ENCODE measurements around the gene CHTF18. TPM values are rescaled to one million over a fixed set of nuclear protein-coding genes. Genes with fewer than 3 reads are reported as not detected.

The CHTF18 gene
- total RNA-seq, 1 experiment from 2014 or later = 102 TPM

GRCh38 chr16:822909-823297, 34.5 kb downstream of the CHTF18 start:
- Histone ChIP-seq H3K27me3 (replicated peaks; ENCODE audit: control insufficient read depth, insufficient read depth, low read length) (no peaks in the 10 kb centered on the region), H3K4me3 (ENCODE audit: low read depth, low read length) (no peak overlapping the region), H3K36me3 (ENCODE audit: control insufficient read depth, insufficient read depth, low read length) (no peaks in the 10 kb centered on the region), H3K9me3 (no peaks in the 10 kb centered on the region), H3K4me1 (no peaks in the 10 kb centered on the region)
- H3K27ac Mint-ChIP-seq (ENCODE audit: unreplicated experiment) = no peak overlapping the region
- ChIA-PET POLR2A (no interaction called here), CTCF (no interaction called here)
- TF ChIP-seq, protein P1, sequence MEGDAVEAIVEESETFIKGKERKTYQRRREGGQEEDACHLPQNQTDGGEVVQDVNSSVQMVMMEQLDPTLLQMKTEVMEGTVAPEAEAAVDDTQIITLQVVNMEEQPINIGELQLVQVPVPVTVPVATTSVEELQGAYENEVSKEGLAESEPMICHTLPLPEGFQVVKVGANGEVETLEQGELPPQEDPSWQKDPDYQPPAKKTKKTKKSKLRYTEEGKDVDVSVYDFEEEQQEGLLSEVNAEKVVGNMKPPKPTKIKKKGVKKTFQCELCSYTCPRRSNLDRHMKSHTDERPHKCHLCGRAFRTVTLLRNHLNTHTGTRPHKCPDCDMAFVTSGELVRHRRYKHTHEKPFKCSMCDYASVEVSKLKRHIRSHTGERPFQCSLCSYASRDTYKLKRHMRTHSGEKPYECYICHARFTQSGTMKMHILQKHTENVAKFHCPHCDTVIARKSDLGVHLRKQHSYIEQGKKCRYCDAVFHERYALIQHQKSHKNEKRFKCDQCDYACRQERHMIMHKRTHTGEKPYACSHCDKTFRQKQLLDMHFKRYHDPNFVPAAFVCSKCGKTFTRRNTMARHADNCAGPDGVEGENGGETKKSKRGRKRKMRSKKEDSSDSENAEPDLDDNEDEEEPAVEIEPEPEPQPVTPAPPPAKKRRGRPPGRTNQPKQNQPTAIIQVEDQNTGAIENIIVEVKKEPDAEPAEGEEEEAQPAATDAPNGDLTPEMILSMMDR (IDR thresholded peaks at IDR 0.05; ENCODE audit: insufficient read depth in 1 of 2, low read depth in 1 of 2, low read length in 1 of 2, severe bottlenecking in 1 of 2, unreplicated experiment in 1 of 2) = no peak
- DNase-seq = no peak
- BruUV-seq (replicated peaks) = no TSS peak
- H3K4me3 Mint-ChIP-seq (ENCODE audit: unreplicated experiment) = no peak overlapping the region
- H3K36me3 Mint-ChIP-seq (ENCODE audit: insufficient read depth, unreplicated experiment) = no peaks in the 10 kb centered on the region
- intact Hi-C loops (cut with micrococcal nuclease; ENCODE audit: unreplicated experiment) = no loop called here
- no peaks in the 10 kb centered on the region for H3K4me1 Mint-ChIP-seq (ENCODE audit: low read depth, unreplicated experiment)
- no peaks in the 10 kb centered on the region for H3K27me3 Mint-ChIP-seq (ENCODE audit: insufficient read depth, unreplicated experiment)
- no peaks in the 10 kb centered on the region for H3K9me3 Mint-ChIP-seq (ENCODE audit: unreplicated experiment)

DNA sequence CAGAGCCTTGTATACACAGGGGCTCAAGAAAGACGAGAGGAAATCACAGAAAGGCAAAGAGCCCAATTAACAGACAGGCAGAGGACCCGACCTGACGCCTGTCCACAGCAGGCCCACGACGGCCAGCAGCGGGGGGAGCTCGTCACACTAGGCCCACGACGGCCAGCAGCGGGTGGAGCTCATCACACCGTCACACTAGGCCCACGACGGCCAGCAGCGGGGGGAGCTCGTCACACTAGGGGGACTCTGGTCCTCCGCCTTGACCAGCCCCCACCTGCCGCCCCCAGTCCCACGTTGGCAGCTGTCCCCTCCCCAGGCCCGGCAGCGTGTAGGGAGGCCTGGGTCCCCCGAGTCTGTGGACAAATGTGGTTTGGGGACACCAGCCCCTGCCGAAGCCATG, 35.8 kb downstream of the CHTF18 start:
- H3K4me3 Mint-ChIP-seq (ENCODE audit: unreplicated experiment) = no peak overlapping the region
- BruUV-seq (replicated peaks) = no TSS peak
- no peak for DNase-seq
- H3K36me3 ChIP-seq (ENCODE audit: control insufficient read depth, insufficient read depth, low read length) = no peaks in the 10 kb centered on the region
- no peaks in the 10 kb centered on the region for H3K27me3 ChIP-seq (replicated peaks; ENCODE audit: control insufficient read depth, insufficient read depth, low read length)
- H3K27ac Mint-ChIP-seq (ENCODE audit: unreplicated experiment) = no peak overlapping the region
- TF ChIP-seq, protein P1 (IDR thresholded peaks at IDR 0.05; ENCODE audit: insufficient read depth in 1 of 2, low read depth in 1 of 2, low read length in 1 of 2, severe bottlenecking in 1 of 2, unreplicated experiment in 1 of 2) = no peak
- no peaks in the 10 kb centered on the region for H3K4me1 ChIP-seq
- H3K36me3 Mint-ChIP-seq (ENCODE audit: insufficient read depth, unreplicated experiment) = no peaks in the 10 kb centered on the region
- H3K9me3 Mint-ChIP-seq (ENCODE audit: unreplicated experiment) = no peaks in the 10 kb centered on the region
- no peak overlapping the region for H3K4me3 ChIP-seq (ENCODE audit: low read depth, low read length)
- intact Hi-C loops (cut with micrococcal nuclease; ENCODE audit: unreplicated experiment) = no loop called here
- H3K4me1 Mint-ChIP-seq (ENCODE audit: low read depth, unreplicated experiment) = no peaks in the 10 kb centered on the region
- no peaks in the 10 kb centered on the region for H3K27me3 Mint-ChIP-seq (ENCODE audit: insufficient read depth, unreplicated experiment)
- no peaks in the 10 kb centered on the region for H3K9me3 ChIP-seq
- ChIA-PET POLR2A (no interaction called here), CTCF (no interaction called here)

DNA sequence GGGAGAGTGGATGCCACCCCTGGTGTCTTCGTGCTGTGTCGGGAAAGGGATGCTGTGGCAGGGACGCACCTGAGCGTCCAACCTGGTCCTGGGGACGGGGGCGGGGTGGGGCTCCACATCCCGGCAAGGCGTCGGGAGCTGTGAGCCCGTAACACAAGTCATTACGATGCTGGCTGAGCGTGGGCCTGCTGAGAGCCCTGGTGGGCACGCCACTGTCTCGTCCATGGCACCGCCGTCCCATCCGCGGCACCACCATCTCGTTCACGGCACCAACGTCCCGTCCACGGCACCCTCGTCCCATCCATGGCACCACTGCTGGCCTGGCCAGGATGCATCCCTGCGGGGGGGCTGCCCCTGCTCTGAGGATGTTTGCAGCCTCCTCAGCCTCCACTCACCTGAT, 36.2 kb downstream of the CHTF18 start:
- TF ChIP-seq, protein P1 (IDR thresholded peaks at IDR 0.05; ENCODE audit: insufficient read depth in 1 of 2, low read depth in 1 of 2, low read length in 1 of 2, severe bottlenecking in 1 of 2, unreplicated experiment in 1 of 2) = no peak
- H3K36me3 Mint-ChIP-seq (ENCODE audit: insufficient read depth, unreplicated experiment) = no peaks in the 10 kb centered on the region

More for the DNA sequence above, 36.2 kb downstream of the CHTF18 start:
- intact Hi-C loops (cut with micrococcal nuclease; ENCODE audit: unreplicated experiment) = no loop called here
- Mint-ChIP-seq H3K27ac (ENCODE audit: unreplicated experiment) (no peak overlapping the region), H3K4me3 (ENCODE audit: unreplicated experiment) (no peak overlapping the region), H3K9me3 (ENCODE audit: unreplicated experiment) (no peaks in the 10 kb centered on the region), H3K27me3 (ENCODE audit: insufficient read depth, unreplicated experiment) (no peaks in the 10 kb centered on the region), H3K4me1 (ENCODE audit: low read depth, unreplicated experiment) (no peaks in the 10 kb centered on the region)
- Histone ChIP-seq H3K4me1 (no peaks in the 10 kb centered on the region), H3K27me3 (replicated peaks; ENCODE audit: control insufficient read depth, insufficient read depth, low read length) (no peaks in the 10 kb centered on the region), H3K9me3 (no peaks in the 10 kb centered on the region), H3K4me3 (ENCODE audit: low read depth, low read length) (no peak overlapping the region), H3K36me3 (ENCODE audit: control insufficient read depth, insufficient read depth, low read length) (no peaks in the 10 kb centered on the region)
- ChIA-PET POLR2A (no interaction called here), CTCF (no interaction called here)
- DNase-seq = no peak
- BruUV-seq (replicated peaks) = no TSS peak
